ENCODE data around the gene CYP2E1. TPM values are rescaled to one million over a fixed set of nuclear protein-coding genes. Genes with fewer than 3 reads are reported as not detected.

The CYP2E1 gene
- total RNA-seq, 1 experiment from 2014 or later = not detected

- Histone ChIP-seq H3K4me1 (no peaks in the 10 kb centered on the region), H3K9me3 (no peaks in the 10 kb centered on the region; the same call in 1 of the 2 replicates), H3K36me3 (ENCODE audit: control insufficient read depth, insufficient read depth, low read length) (no peaks in the 10 kb centered on the region), H3K27me3 (replicated peaks; ENCODE audit: control insufficient read depth, insufficient read depth, low read length) (no peaks in the 10 kb centered on the region), H3K4me3 (ENCODE audit: low read depth, low read length) (no peak overlapping the region)
- Mint-ChIP-seq H3K4me1 (ENCODE audit: low read depth, unreplicated experiment) (no peaks in the 10 kb centered on the region), H3K36me3 (ENCODE audit: insufficient read depth, unreplicated experiment) (no peaks in the 10 kb centered on the region), H3K27me3 (ENCODE audit: insufficient read depth, unreplicated experiment) (peaks cover 13% of the 10 kb centered on the region), H3K4me3 (ENCODE audit: unreplicated experiment) (no peak overlapping the region), H3K9me3 (ENCODE audit: unreplicated experiment) (peaks cover 9% of the 10 kb centered on the region), H3K27ac (ENCODE audit: unreplicated experiment) (no peak overlapping the region)
- POLR2A ChIA-PET = no interaction called here
- intact Hi-C loops (cut with micrococcal nuclease; ENCODE audit: unreplicated experiment) = no loop called here
- TF ChIP-seq CTCF (IDR thresholded peaks at IDR 0.05; ENCODE audit: insufficient read depth in 1 of 2, low read depth in 1 of 2, low read length in 1 of 2, severe bottlenecking in 1 of 2, unreplicated experiment in 1 of 2) = no peak
- no TSS peak for BruUV-seq (replicated peaks)
- DNase-seq = no peak
- CTCF ChIA-PET = no interaction called here
Observed at GRCh38 chr10:133527771-133528271, 658 bp downstream of the CYP2E1 start.

GRCh38 chr10:133528296-133528844 lies 1.2 kb downstream of the CYP2E1 start:
- no peaks in the 10 kb centered on the region for H3K36me3 ChIP-seq (ENCODE audit: control insufficient read depth, insufficient read depth, low read length)
- Mint-ChIP-seq H3K4me3 (ENCODE audit: unreplicated experiment) (no peak overlapping the region), H3K9me3 (ENCODE audit: unreplicated experiment) (peaks cover 3% of the 10 kb centered on the region), H3K4me1 (ENCODE audit: low read depth, unreplicated experiment) (no peaks in the 10 kb centered on the region), H3K27ac (ENCODE audit: unreplicated experiment) (no peak overlapping the region), H3K36me3 (ENCODE audit: insufficient read depth, unreplicated experiment) (no peaks in the 10 kb centered on the region), H3K27me3 (ENCODE audit: insufficient read depth, unreplicated experiment) (peaks cover 11% of the 10 kb centered on the region)
- DNase-seq = no peak
- BruUV-seq (replicated peaks) = no TSS peak
- no peak overlapping the region for H3K4me3 ChIP-seq (ENCODE audit: low read depth, low read length)
- intact Hi-C loops (cut with micrococcal nuclease; ENCODE audit: unreplicated experiment) = no loop called here
- ChIA-PET POLR2A (no interaction called here), CTCF (no interaction called here)
- no peaks in the 10 kb centered on the region; the same call in 1 of the 2 replicates for H3K9me3 ChIP-seq
- TF ChIP-seq CTCF (IDR thresholded peaks at IDR 0.05; ENCODE audit: insufficient read depth in 1 of 2, low read depth in 1 of 2, low read length in 1 of 2, severe bottlenecking in 1 of 2, unreplicated experiment in 1 of 2) = no peak
- no peaks in the 10 kb centered on the region for H3K27me3 ChIP-seq (replicated peaks; ENCODE audit: control insufficient read depth, insufficient read depth, low read length)
- no peaks in the 10 kb centered on the region for H3K4me1 ChIP-seq

- no peaks in the 10 kb centered on the region; the same call in 1 of the 2 replicates for H3K9me3 ChIP-seq
- Mint-ChIP-seq H3K27ac (ENCODE audit: unreplicated experiment) (no peak overlapping the region), H3K4me3 (ENCODE audit: unreplicated experiment) (peak overlapping the region; percentile 53), H3K36me3 (ENCODE audit: insufficient read depth, unreplicated experiment) (no peaks in the 10 kb centered on the region), H3K9me3 (ENCODE audit: unreplicated experiment) (no peaks in the 10 kb centered on the region), H3K4me1 (ENCODE audit: low read depth, unreplicated experiment) (no peaks in the 10 kb centered on the region), H3K27me3 (ENCODE audit: insufficient read depth, unreplicated experiment) (peaks cover 13% of the 10 kb centered on the region)
- intact Hi-C loops (cut with micrococcal nuclease; ENCODE audit: unreplicated experiment) = no loop called here
- no peaks in the 10 kb centered on the region for H3K4me1 ChIP-seq
- no peaks in the 10 kb centered on the region for H3K36me3 ChIP-seq (ENCODE audit: control insufficient read depth, insufficient read depth, low read length)
- DNase-seq = no peak
- POLR2A ChIA-PET = no interaction called here
- no TSS peak for BruUV-seq (replicated peaks)
- no peaks in the 10 kb centered on the region for H3K27me3 ChIP-seq (replicated peaks; ENCODE audit: control insufficient read depth, insufficient read depth, low read length)
- H3K4me3 ChIP-seq (ENCODE audit: low read depth, low read length) = no peak overlapping the region
- TF ChIP-seq CTCF (IDR thresholded peaks at IDR 0.05; ENCODE audit: insufficient read depth in 1 of 2, low read depth in 1 of 2, low read length in 1 of 2, severe bottlenecking in 1 of 2, unreplicated experiment in 1 of 2) = no peak
- CTCF ChIA-PET = no interaction called here
Observed at GRCh38 chr10:133528845-133529575, 1.8 kb downstream of the CYP2E1 start.

All from Caco-2 (cell line).